ENCODE data around the gene LEMD3. TPM values are rescaled to one million over a fixed set of nuclear protein-coding genes. Genes with fewer than 3 reads are reported as not detected.

Gene LEMD3
- total RNA-seq, 1 experiment from 2014 or later = 46.8 TPM

DNA sequence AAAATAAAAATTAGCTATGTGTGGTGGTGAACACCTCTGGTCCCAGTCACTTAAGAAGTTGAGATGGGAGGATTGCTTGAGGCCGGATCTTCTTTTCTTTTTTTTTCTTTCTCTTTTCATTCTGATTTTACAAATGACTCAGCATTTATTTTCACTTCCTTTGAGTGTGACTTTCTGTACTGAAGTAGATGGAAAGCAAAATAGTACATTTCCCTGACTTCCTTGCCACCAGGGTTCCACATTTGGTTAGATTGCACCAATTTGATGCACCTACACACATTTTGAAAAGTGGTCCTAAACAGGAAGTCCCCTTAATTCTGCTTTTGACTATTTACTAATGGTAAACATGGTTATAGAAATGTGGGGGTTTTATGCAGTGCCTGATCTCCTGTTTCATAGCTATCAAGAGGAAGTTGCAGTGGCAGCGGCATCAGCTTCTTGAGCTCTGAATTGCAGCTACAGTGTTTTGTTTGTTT is 13.0 kb upstream of the LEMD3 start:
- no peak for TF ChIP-seq CTCF (IDR thresholded peaks at IDR 0.05; ENCODE audit: unreplicated experiment)
- BruUV-seq (replicated peaks) = no TSS peak
- no peaks in the 10 kb centered on the region for H3K9me3 Mint-ChIP-seq (ENCODE audit: low read depth, unreplicated experiment)
- H3K27ac Mint-ChIP-seq (ENCODE audit: unreplicated experiment) = no peak overlapping the region
- H3K27me3 Mint-ChIP-seq (ENCODE audit: unreplicated experiment) = peaks cover 11% of the 10 kb centered on the region
- CTCF ChIA-PET = interaction anchor here (1.3 kb wide), 1 partner anchor 13 kb away, joined by 3 read pairs; the partner anchor contains the start of gene LEMD3
- H3K4me1 Mint-ChIP-seq (ENCODE audit: low read depth, unreplicated experiment) = peaks cover 10% of the 10 kb centered on the region
- intact Hi-C loops (cut with micrococcal nuclease; ENCODE audit: unreplicated experiment) = no loop called here
- no peak for DNase-seq
- H3K36me3 Mint-ChIP-seq (ENCODE audit: insufficient read depth, unreplicated experiment) = no peaks in the 10 kb centered on the region
- H3K4me3 Mint-ChIP-seq (ENCODE audit: low read depth, unreplicated experiment) = no peak overlapping the region

- Mint-ChIP-seq H3K4me3 (ENCODE audit: low read depth, unreplicated experiment) (no peak overlapping the region), H3K4me1 (ENCODE audit: low read depth, unreplicated experiment) (peaks cover 3% of the 10 kb centered on the region), H3K27me3 (ENCODE audit: unreplicated experiment) (peaks cover 11% of the 10 kb centered on the region), H3K36me3 (ENCODE audit: insufficient read depth, unreplicated experiment) (no peaks in the 10 kb centered on the region), H3K27ac (ENCODE audit: unreplicated experiment) (no peak overlapping the region), H3K9me3 (ENCODE audit: low read depth, unreplicated experiment) (no peaks in the 10 kb centered on the region)
- intact Hi-C loops (cut with micrococcal nuclease; ENCODE audit: unreplicated experiment) = no loop called here
- no TSS peak for BruUV-seq (replicated peaks)
- DNase-seq = no peak
- CTCF ChIA-PET = interaction anchor here (0.9 to 1.3 kb wide), 2 partner anchors 10 to 12 kb away, joined by 3 read pairs; partner anchors contain the start of gene LEMD3
- TF ChIP-seq CTCF (IDR thresholded peaks at IDR 0.05; ENCODE audit: unreplicated experiment) = no peak
Measured at GRCh38 chr12:65157091-65157490, 12.3 kb upstream of the LEMD3 start.

DNA sequence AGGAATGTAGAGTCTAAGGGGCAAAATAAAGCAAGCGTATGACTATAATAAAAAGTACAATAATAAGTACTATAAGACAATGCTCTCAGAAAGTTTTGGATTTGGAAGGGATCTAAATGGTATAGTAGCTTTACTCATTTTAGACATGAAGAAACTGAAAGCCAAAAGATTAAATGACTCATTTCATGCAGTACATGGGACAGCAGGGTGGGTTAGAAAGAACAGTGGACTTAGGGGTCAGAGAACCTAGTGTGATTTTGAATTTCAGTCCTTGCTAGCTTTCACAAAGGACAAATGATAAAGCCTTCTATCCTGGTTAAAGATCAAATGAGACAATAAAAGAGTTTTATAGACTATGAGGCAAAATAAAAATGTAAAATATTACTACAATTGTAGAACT is 6.8 kb upstream of the LEMD3 start:
- Mint-ChIP-seq H3K4me1 (ENCODE audit: low read depth, unreplicated experiment) (no peaks in the 10 kb centered on the region), H3K27me3 (ENCODE audit: unreplicated experiment) (peaks cover 11% of the 10 kb centered on the region), H3K9me3 (ENCODE audit: low read depth, unreplicated experiment) (no peaks in the 10 kb centered on the region), H3K27ac (ENCODE audit: unreplicated experiment) (no peak overlapping the region), H3K36me3 (ENCODE audit: insufficient read depth, unreplicated experiment) (no peaks in the 10 kb centered on the region), H3K4me3 (ENCODE audit: low read depth, unreplicated experiment) (no peak overlapping the region)
- BruUV-seq (replicated peaks) = no TSS peak
- DNase-seq = no peak
- intact Hi-C loops (cut with micrococcal nuclease; ENCODE audit: unreplicated experiment) = no loop called here
- CTCF ChIA-PET = no interaction called here
- no peak for TF ChIP-seq CTCF (IDR thresholded peaks at IDR 0.05; ENCODE audit: unreplicated experiment)

- no TSS peak for BruUV-seq (replicated peaks)
- Mint-ChIP-seq H3K27ac (ENCODE audit: unreplicated experiment) (no peak overlapping the region), H3K4me1 (ENCODE audit: low read depth, unreplicated experiment) (no peaks in the 10 kb centered on the region), H3K36me3 (ENCODE audit: insufficient read depth, unreplicated experiment) (peaks cover 6% of the 10 kb centered on the region), H3K9me3 (ENCODE audit: low read depth, unreplicated experiment) (no peaks in the 10 kb centered on the region), H3K27me3 (ENCODE audit: unreplicated experiment) (peaks cover 11% of the 10 kb centered on the region), H3K4me3 (ENCODE audit: low read depth, unreplicated experiment) (no peak overlapping the region)
- no peak for TF ChIP-seq CTCF (IDR thresholded peaks at IDR 0.05; ENCODE audit: unreplicated experiment)
- DNase-seq = no peak
- intact Hi-C loops (cut with micrococcal nuclease; ENCODE audit: unreplicated experiment) = no loop called here
- CTCF ChIA-PET = no interaction called here
Measured at GRCh38 chr12:65164244-65164643, 5.1 kb upstream of the LEMD3 start.
